ENCODE measurements around the gene PGA4.
"Not testable (repeated sequence)": the region's sequence is repeated elsewhere in the genome, so short reads cannot be mapped to it uniquely, and the experiment has no call there.

- TF ChIP-seq, protein P1, sequence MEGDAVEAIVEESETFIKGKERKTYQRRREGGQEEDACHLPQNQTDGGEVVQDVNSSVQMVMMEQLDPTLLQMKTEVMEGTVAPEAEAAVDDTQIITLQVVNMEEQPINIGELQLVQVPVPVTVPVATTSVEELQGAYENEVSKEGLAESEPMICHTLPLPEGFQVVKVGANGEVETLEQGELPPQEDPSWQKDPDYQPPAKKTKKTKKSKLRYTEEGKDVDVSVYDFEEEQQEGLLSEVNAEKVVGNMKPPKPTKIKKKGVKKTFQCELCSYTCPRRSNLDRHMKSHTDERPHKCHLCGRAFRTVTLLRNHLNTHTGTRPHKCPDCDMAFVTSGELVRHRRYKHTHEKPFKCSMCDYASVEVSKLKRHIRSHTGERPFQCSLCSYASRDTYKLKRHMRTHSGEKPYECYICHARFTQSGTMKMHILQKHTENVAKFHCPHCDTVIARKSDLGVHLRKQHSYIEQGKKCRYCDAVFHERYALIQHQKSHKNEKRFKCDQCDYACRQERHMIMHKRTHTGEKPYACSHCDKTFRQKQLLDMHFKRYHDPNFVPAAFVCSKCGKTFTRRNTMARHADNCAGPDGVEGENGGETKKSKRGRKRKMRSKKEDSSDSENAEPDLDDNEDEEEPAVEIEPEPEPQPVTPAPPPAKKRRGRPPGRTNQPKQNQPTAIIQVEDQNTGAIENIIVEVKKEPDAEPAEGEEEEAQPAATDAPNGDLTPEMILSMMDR (IDR thresholded peaks at IDR 0.05), result not testable (repeated sequence)
- TF ChIP-seq USF2 (IDR thresholded peaks at IDR 0.05; ENCODE audit: borderline replicate concordance, low read depth, low read length), result not testable (repeated sequence)
Measured at GRCh38 chr11:61252332-61252731, 30.2 kb downstream of the PGA4 start.
